CD4-positive, alpha-beta memory T cell (primary cell): ENCODE measurements around the gene NARS2. TPM values are rescaled to one million over a fixed set of nuclear protein-coding genes. Genes with fewer than 3 reads are reported as not detected.
A peak's percentile ranks its signal among the peaks of the same experiment; 100 is the strongest.

ENCODE experiments used
- CTCF ChIA-PET: fragments of 350-600 bp; sonication (Branson Sonifier 250); formaldehyde crosslinking; loops from one replicate; lab custom pipeline; 2021; ENCODE audit warnings: inconsistent platforms; ENCODE audit not compliant: partially characterized antibody; lab: Charles Lee
- POLR2A ChIA-PET: fragments of 350-600 bp; sonication (Branson Sonifier 250); formaldehyde crosslinking; loops from one replicate; lab custom pipeline; 2021; ENCODE audit not compliant: partially characterized antibody; lab: Charles Lee
- DNase-seq, 5 donors: peaks; one replicate each; pipeline versions ENCODE4 v3.0.0 to v3.0.0-alpha.2; 2020 to 2022; ENCODE audit warnings: mixed read lengths in 1 of 5
- H3K27ac ChIP-seq: one replicate; pipeline ENCODE4 v1.7.0; 2013; ENCODE audit warnings: low read depth, low read length
- H3K27me3 ChIP-seq: 2 replicates; pipeline ENCODE4 v1.7.0; 2013; ENCODE audit warnings: mild to moderate bottlenecking, low read length, moderate library complexity; ENCODE audit not compliant: insufficient read depth
- H3K36me3 ChIP-seq: 2 replicates; pipeline ENCODE4 v1.7.0; 2013; ENCODE audit warnings: mild to moderate bottlenecking, low read length, moderate library complexity; ENCODE audit not compliant: insufficient read depth
- H3K4me1 ChIP-seq: 2 replicates; pipeline ENCODE4 v1.7.0; 2013; ENCODE audit warnings: mild to moderate bottlenecking, low read length, moderate library complexity; ENCODE audit not compliant: insufficient read depth
- H3K4me3 ChIP-seq, 2 donors: one replicate each; pipeline ENCODE4 v1.7.0; 2013; ENCODE audit warnings: low read length in 2 of 2, mild to moderate bottlenecking in 1 of 2
- H3K9me3 ChIP-seq, 2 donors: one replicate each; pipeline ENCODE4 v1.7.0; 2013; ENCODE audit warnings: low read length in 2 of 2, control low read depth in 1 of 2; ENCODE audit not compliant: control insufficient read depth in 1 of 2
- H3K27ac Mint-ChIP-seq, 7 donors: one replicate each; pipeline ENCODE4 v1.8.0; 2020 to 2021; ENCODE audit warnings: mixed read lengths in 7 of 7, mild to moderate bottlenecking in 6 of 7, inconsistent platforms in 3 of 7, moderate library complexity in 3 of 7
- H3K27me3 Mint-ChIP-seq, 2 donors: one replicate each; pipeline ENCODE4 v1.8.0; 2020 to 2021; ENCODE audit warnings: mixed read lengths in 2 of 2
- H3K36me3 Mint-ChIP-seq, 2 donors: one replicate each; pipeline ENCODE4 v1.8.0; 2020 to 2021; ENCODE audit warnings: mixed read lengths in 2 of 2, inconsistent platforms in 1 of 2, mild to moderate bottlenecking in 1 of 2
- H3K4me1 Mint-ChIP-seq, 4 donors: one replicate each; pipeline ENCODE4 v1.8.0; 2020 to 2021; ENCODE audit warnings: mixed read lengths in 4 of 4, mild to moderate bottlenecking in 1 of 4
- H3K4me3 Mint-ChIP-seq, 8 donors: one replicate each; pipeline ENCODE4 v1.8.0; 2020 to 2021; ENCODE audit warnings: mixed read lengths in 8 of 8, mild to moderate bottlenecking in 7 of 8, moderate library complexity in 6 of 8, inconsistent platforms in 3 of 8
- H3K9me3 Mint-ChIP-seq, 8 donors: one replicate each; pipeline ENCODE4 v1.8.0; 2020 to 2021; ENCODE audit warnings: mixed read lengths in 8 of 8, mild to moderate bottlenecking in 5 of 8, inconsistent platforms in 3 of 8, moderate library complexity in 1 of 8
- intact Hi-C: fragments of 100-400 bp; cut with micrococcal nuclease; formaldehyde crosslinking; loops from one replicate; pipeline ENCODE4 v1.15.1; 2023
- polyA plus RNA-seq, 2 donors: library from polyadenylated mRNA; unstranded; fragments of 300-500 nt; fragmentation: Illumina TruSeq; gene quantifications; one replicate each; pipeline ENCODE4 v1.2.3, GENCODE V29; 2021
- total RNA-seq, 2 experiments: library from RNA; stranded (reverse); gene quantifications; one replicate each; pipeline ENCODE4 v1.2.3, GENCODE V29; 2021

The NARS2 gene
- total and polyA plus RNA-seq, 4 experiments from 2014 or later = 14.3 to 18.4 (median 16.7) TPM

GRCh38 chr11:78419327-78419726, 155.3 kb downstream of the NARS2 start:
- H3K4me1 Mint-ChIP-seq = peaks cover 15 to 34% (median 22%) of the 10 kb centered on the region in 4 donors

GRCh38 chr11:78418584-78419211, 156.0 kb downstream of the NARS2 start:
- peak overlapping the region; percentile 83 to 91 (median 85) for H3K4me3 Mint-ChIP-seq
- peaks cover 5 to 7% of the 10 kb centered on the region in 2 donors for H3K27me3 Mint-ChIP-seq
- intact Hi-C loops = no loop called here
- Histone ChIP-seq H3K9me3 (no peaks in the 10 kb centered on the region), H3K27me3 (no peaks in the 10 kb centered on the region), H3K27ac (no peak overlapping the region), H3K4me1 (peaks cover 23% of the 10 kb centered on the region), H3K4me3 (peak overlapping the region; percentile 47 to 59), H3K36me3 (no peaks in the 10 kb centered on the region)
- peaks cover 0 to 4% of the 10 kb centered on the region in 2 donors for H3K36me3 Mint-ChIP-seq
- DNase-seq = no peak
- CTCF ChIA-PET = interaction anchor here (0.6 to 8.8 kb wide), 14 partner anchors 11 to 279 kb away, joined by 3 to 121 read pairs (median 5); partner anchors contain the start of genes ALG8 and NARS2
- peaks cover 15 to 34% (median 22%) of the 10 kb centered on the region in 4 donors for H3K4me1 Mint-ChIP-seq
- POLR2A ChIA-PET = interaction anchor here (0.7 to 3.9 kb wide), 9 partner anchors 10 to 829 kb away, joined by 3 to 28 read pairs (median 9); partner anchors contain the start of genes ALG8, AQP11 and NARS2
- H3K27ac Mint-ChIP-seq = peak overlapping the region; percentile 47 to 87 (median 70)
- H3K9me3 Mint-ChIP-seq = no peaks in the 10 kb centered on the region

More at GRCh38 chr11:78419327-78419726, 155.3 kb downstream of the NARS2 start:
- intact Hi-C loops = no loop called here
- H3K4me3 ChIP-seq = no peak overlapping the region
- ChIA-PET CTCF (interaction anchor here (0.7 to 8.8 kb wide), 12 partner anchors 10 to 280 kb away, joined by 3 to 121 read pairs (median 6); partner anchors contain the start of genes ALG8 and NARS2), POLR2A (interaction anchor here (0.7 to 3.9 kb wide), 3 partner anchors 146 to 650 kb away, joined by 3 to 28 read pairs (median 27); partner anchors contain the start of gene NARS2)
- H3K4me1 ChIP-seq = peaks cover 23% of the 10 kb centered on the region
- Mint-ChIP-seq H3K9me3 (no peaks in the 10 kb centered on the region), H3K36me3 (peaks cover 0 to 4% of the 10 kb centered on the region in 2 donors), H3K27ac (peak overlapping the region in 2 of 7 donors; percentile 66 to 86), H3K27me3 (peaks cover 5 to 7% of the 10 kb centered on the region in 2 donors), H3K4me3 (peak overlapping the region in 7 of 8 donors; percentile 83 to 91 (median 85))
- no peaks in the 10 kb centered on the region for H3K27me3 ChIP-seq
- DNase-seq = no peak
- no peaks in the 10 kb centered on the region for H3K36me3 ChIP-seq
- no peaks in the 10 kb centered on the region for H3K9me3 ChIP-seq
- H3K27ac ChIP-seq = no peak overlapping the region

GRCh38 chr11:78417888-78418583, 156.6 kb downstream of the NARS2 start:
- H3K27ac ChIP-seq = peak overlapping the region; percentile 53
- H3K9me3 Mint-ChIP-seq = no peaks in the 10 kb centered on the region
- H3K36me3 ChIP-seq = no peaks in the 10 kb centered on the region
- CTCF ChIA-PET = interaction anchor here (0.6 to 8.8 kb wide), 12 partner anchors 12 to 268 kb away, joined by 3 to 121 read pairs (median 6); partner anchors contain the start of gene NARS2
- H3K36me3 Mint-ChIP-seq = peaks cover 0 to 4% of the 10 kb centered on the region in 2 donors
- no peaks in the 10 kb centered on the region for H3K9me3 ChIP-seq
- peak overlapping the region in 6 of 7 donors; percentile 15 to 87 (median 73) for H3K27ac Mint-ChIP-seq
- H3K4me3 ChIP-seq = peak overlapping the region; percentile 47 to 59
- peaks cover 23% of the 10 kb centered on the region for H3K4me1 ChIP-seq
- peaks cover 5 to 7% of the 10 kb centered on the region in 2 donors for H3K27me3 Mint-ChIP-seq
- peak; percentile 77 to 81 (median 78) for DNase-seq
- POLR2A ChIA-PET = interaction anchor here (0.5 to 3.9 kb wide), 15 partner anchors 10 to 828 kb away, joined by 3 to 28 read pairs (median 5); partner anchors contain the start of genes ALG8, AQP11, INTS4 and NARS2
- no peaks in the 10 kb centered on the region for H3K27me3 ChIP-seq
- peak overlapping the region; percentile 83 to 91 (median 85) for H3K4me3 Mint-ChIP-seq
- H3K4me1 Mint-ChIP-seq = peaks cover 15 to 34% (median 22%) of the 10 kb centered on the region in 4 donors
- intact Hi-C loops = loop anchor here (1.0 to 2.0 kb wide), 4 partner anchors 146 to 423 kb away; partner anchors contain the start of genes ALG8, INTS4, KCTD21 and USP35

GRCh38 chr11:78417175-78417887, 157.3 kb downstream of the NARS2 start, which contains the start of gene GAB2:
Gene GAB2 (minus strand): TSS chr11:78417820. CDS start chr11:78417720, 100 bp downstream.
- H3K27ac ChIP-seq = peak within 1 kb of the TSS; percentile 53
- Mint-ChIP-seq H3K4me1 (peaks cover 15 to 34% (median 22%) of the 10 kb centered on the region in 4 donors), H3K4me3 (peak within 1 kb of the TSS; percentile 86 to 93 (median 90)), H3K27ac (peak within 1 kb of the TSS; percentile 82 to 92 (median 89)), H3K27me3 (peaks cover 5 to 7% of the 10 kb centered on the region in 2 donors), H3K36me3 (peaks cover 0 to 4% of the 10 kb centered on the region in 2 donors), H3K9me3 (no peaks in the 10 kb centered on the region)
- DNase-seq = peak; percentile 32 to 57 (median 39)
- H3K4me3 ChIP-seq = peak within 1 kb of the TSS; percentile 47 to 59
- no peaks in the 10 kb centered on the region for H3K27me3 ChIP-seq
- H3K4me1 ChIP-seq = peaks cover 23% of the 10 kb centered on the region
- no peaks in the 10 kb centered on the region for H3K36me3 ChIP-seq
- CTCF ChIA-PET = interaction anchor here (0.6 to 8.8 kb wide), 12 partner anchors 12 to 273 kb away, joined by 3 to 121 read pairs (median 5); partner anchors contain the start of gene NARS2
- intact Hi-C loops = loop anchor here (1.0 to 2.0 kb wide), 4 partner anchors 147 to 423 kb away; partner anchors contain the start of genes ALG8, INTS4, KCTD21 and USP35
- POLR2A ChIA-PET = interaction anchor here (0.6 to 3.9 kb wide), 14 partner anchors 11 to 828 kb away, joined by 3 to 28 read pairs (median 5); partner anchors contain the start of genes ALG8, AQP11, INTS4 and KCTD21
- no peaks in the 10 kb centered on the region for H3K9me3 ChIP-seq

GRCh38 chr11:78416285-78417174, 158.1 kb downstream of the NARS2 start:
- Mint-ChIP-seq H3K9me3 (no peaks in the 10 kb centered on the region), H3K36me3 (peaks cover 0 to 4% of the 10 kb centered on the region in 2 donors), H3K4me1 (peaks cover 15 to 34% (median 22%) of the 10 kb centered on the region in 4 donors), H3K27me3 (peaks cover 5% of the 10 kb centered on the region in 2 donors), H3K4me3 (peak overlapping the region; percentile 85 to 93 (median 90)), H3K27ac (peak overlapping the region; percentile 82 to 92 (median 89))
- Histone ChIP-seq H3K9me3 (no peaks in the 10 kb centered on the region), H3K36me3 (no peaks in the 10 kb centered on the region), H3K4me3 (peak overlapping the region; percentile 34 to 50), H3K4me1 (peaks cover 23% of the 10 kb centered on the region), H3K27me3 (no peaks in the 10 kb centered on the region), H3K27ac (peak overlapping the region; percentile 29)
- DNase-seq = peak; percentile 62 to 85 (median 68)
- intact Hi-C loops = loop anchor here (1.0 to 2.0 kb wide), 4 partner anchors 148 to 422 kb away; partner anchors contain the start of genes ALG8, INTS4, KCTD21 and USP35
- CTCF ChIA-PET = interaction anchor here (0.6 to 8.8 kb wide), 15 partner anchors 11 to 371 kb away, joined by 3 to 121 read pairs (median 4); partner anchors contain the start of genes ALG8 and NARS2
- POLR2A ChIA-PET = interaction anchor here (1.1 to 3.9 kb wide), 7 partner anchors 49 to 597 kb away, joined by 4 to 28 read pairs (median 12); partner anchors contain the start of genes ALG8, INTS4, KCTD21 and NARS2
